OCI-LY1 (cell line): ENCODE data around the gene PAPOLA.
"Not testable (repeated sequence)": the region's sequence is repeated elsewhere in the genome, so short reads cannot be mapped to it uniquely, and the experiment has no call there.

Source experiments
- H2AFZ ChIP-seq: fragments of 200-600 bp; sonication (generic), shearing (Covaris generic); 2 replicates; pipeline ENCODE4 v1.6.0; 2014; ENCODE audit warnings: antibody characterized with exemption, mild to moderate bottlenecking, low read length
- H3F3A ChIP-seq: fragments of 200-600 bp; sonication (generic), shearing (Covaris generic); 2 replicates; pipeline ENCODE4 v1.6.0; 2014; ENCODE audit warnings: mild to moderate bottlenecking, antibody characterized with exemption, low read length, moderate library complexity; ENCODE audit not compliant: insufficient read depth
- H3K27ac ChIP-seq: fragments of 200-600 bp; sonication (generic); 2 replicates; pipeline ENCODE4 v1.5.1; 2014; ENCODE audit warnings: low read length, mixed run types, mild to moderate bottlenecking, low read depth; ENCODE audit not compliant: poor library complexity, severe bottlenecking
- H3K27me3 ChIP-seq: fragments of 200-600 bp; sonication (generic); 2 replicates; pipeline ENCODE4 v1.6.0; 2014; ENCODE audit warnings: antibody characterized with exemption, mild to moderate bottlenecking, low read length, moderate library complexity; ENCODE audit not compliant: insufficient read depth
- H3K36me3 ChIP-seq: fragments of 200-600 bp; sonication (generic); 2 replicates; pipeline ENCODE4 v1.6.1; 2014; ENCODE audit warnings: mild to moderate bottlenecking, antibody characterized with exemption, low read length, moderate library complexity, mixed read lengths; ENCODE audit not compliant: insufficient read depth
- H3K4me1 ChIP-seq: fragments of 200-600 bp; sonication (generic); 2 replicates; pipeline ENCODE4 v1.5.1; 2014; ENCODE audit warnings: mild to moderate bottlenecking, low read length, moderate library complexity; ENCODE audit not compliant: insufficient read depth, severe bottlenecking
- H3K4me2 ChIP-seq: fragments of 200-600 bp; sonication (generic), shearing (Covaris generic); 2 replicates; pipeline ENCODE4 v1.6.1; 2014; ENCODE audit warnings: low read length
- H3K4me3 ChIP-seq: fragments of 200-600 bp; sonication (generic); 2 replicates; pipeline ENCODE4 v1.5.1; 2014; ENCODE audit warnings: low read length, low read depth, mild to moderate bottlenecking, mixed read lengths; ENCODE audit not compliant: poor library complexity, severe bottlenecking
- H3K79me2 ChIP-seq: fragments of 200-600 bp; shearing (Covaris generic); 2 replicates; pipeline ENCODE4 v1.6.1; 2016; ENCODE audit warnings: mixed run types, low read length, mixed read lengths; ENCODE audit not compliant: insufficient read depth
- H3K9ac ChIP-seq: fragments of 200-600 bp; sonication (generic), shearing (Covaris generic); 2 replicates; pipeline ENCODE4 v1.6.1; 2014; ENCODE audit warnings: mild to moderate bottlenecking, low read length, mixed read lengths
- H3K9me2 ChIP-seq: fragments of 200-600 bp; sonication (generic), shearing (Covaris generic); 2 replicates; pipeline ENCODE4 v1.6.1; 2014; ENCODE audit warnings: low read depth, mild to moderate bottlenecking, low read length, mixed read lengths
- H3K9me3 ChIP-seq: fragments of 200-600 bp; shearing (Covaris generic); 2 replicates; pipeline ENCODE4 v1.6.1; 2014; ENCODE audit warnings: low read length, mixed read lengths
- H4K20me1 ChIP-seq: fragments of 200-600 bp; sonication (generic), shearing (Covaris generic); 2 replicates; pipeline ENCODE4 v1.6.0; 2016; ENCODE audit warnings: mild to moderate bottlenecking, low read length; ENCODE audit not compliant: insufficient read depth
- CTCF ChIP-seq: fragments of 200-600 bp; sonication (generic), shearing (Covaris generic); IDR thresholded peaks from 2 replicates; pipeline ENCODE4 v1.5.1; 2017; ENCODE audit warnings: mild to moderate bottlenecking, antibody characterized with exemption, low read length, moderate library complexity, mixed read lengths
- EZH2 ChIP-seq: fragments of 200-600 bp; sonication (generic), shearing (Covaris generic); IDR thresholded peaks from 2 replicates; pipeline ENCODE4 v1.8.0; 2017; ENCODE audit warnings: borderline replicate concordance, mixed run types, mild to moderate bottlenecking, antibody characterized with exemption, low read length, moderate library complexity, mixed read lengths

The PAPOLA gene

GRCh38 chr14:96466918-96467317, 35.3 kb upstream of the PAPOLA start:
- H3K4me1 ChIP-seq: no peaks in the 10 kb centered on the region
- no peaks in the 10 kb centered on the region for H3K9me3 ChIP-seq
- H2AFZ ChIP-seq: no peak overlapping the region
- H3K9ac ChIP-seq: no peak overlapping the region
- TF ChIP-seq EZH2 (no peak), CTCF (no peak)
- H3K9me2 ChIP-seq: no peaks in the 10 kb centered on the region
- H3K79me2 ChIP-seq: no peaks in the 10 kb centered on the region
- no peak overlapping the region for H3K4me2 ChIP-seq
- no peaks in the 10 kb centered on the region for H3K27me3 ChIP-seq
- no peak overlapping the region for H3K4me3 ChIP-seq
- no peaks in the 10 kb centered on the region for H3F3A ChIP-seq
- no peaks in the 10 kb centered on the region for H3K36me3 ChIP-seq
- H3K27ac ChIP-seq: no peak overlapping the region
- H4K20me1 ChIP-seq: no peaks in the 10 kb centered on the region

GRCh38 chr14:96470331-96470730, 31.9 kb upstream of the PAPOLA start:
- H3K4me3 ChIP-seq: no peak overlapping the region
- no peak for TF ChIP-seq EZH2
- TF ChIP-seq CTCF: no peak
- no peak overlapping the region for H3K4me2 ChIP-seq

GRCh38 chr14:96470967-96471366, 31.2 kb upstream of the PAPOLA start:
- H3F3A ChIP-seq, H3K9me2 ChIP-seq, H3K4me1 ChIP-seq, H2AFZ ChIP-seq, H4K20me1 ChIP-seq, H3K36me3 ChIP-seq, H3K79me2 ChIP-seq, H3K27ac ChIP-seq, H3K27me3 ChIP-seq, H3K9me3 ChIP-seq, H3K4me2 ChIP-seq, H3K4me3 ChIP-seq, H3K9ac ChIP-seq: not testable (repeated sequence)

More at GRCh38 chr14:96470331-96470730, 31.9 kb upstream of the PAPOLA start:
- Histone ChIP-seq H3K27ac (no peak overlapping the region), H3K79me2 (no peaks in the 10 kb centered on the region), H4K20me1 (no peaks in the 10 kb centered on the region), H3K9me3 (no peaks in the 10 kb centered on the region), H3K27me3 (no peaks in the 10 kb centered on the region), H3K4me1 (no peaks in the 10 kb centered on the region), H3K36me3 (no peaks in the 10 kb centered on the region), H3F3A (no peaks in the 10 kb centered on the region), H3K9ac (no peak overlapping the region), H3K9me2 (no peaks in the 10 kb centered on the region), H2AFZ (no peak overlapping the region)

GRCh38 chr14:96478119-96478518, 24.1 kb upstream of the PAPOLA start:
- H2AFZ ChIP-seq: no peak overlapping the region
- H3K79me2 ChIP-seq: no peaks in the 10 kb centered on the region
- no peaks in the 10 kb centered on the region for H3K4me1 ChIP-seq
- H3K4me2 ChIP-seq: no peak overlapping the region
- TF ChIP-seq CTCF (no peak), EZH2 (no peak)
- H4K20me1 ChIP-seq: no peaks in the 10 kb centered on the region
- H3K36me3 ChIP-seq: no peaks in the 10 kb centered on the region
- no peaks in the 10 kb centered on the region for H3F3A ChIP-seq
- no peaks in the 10 kb centered on the region for H3K27me3 ChIP-seq
- no peak overlapping the region for H3K9ac ChIP-seq
- no peaks in the 10 kb centered on the region for H3K9me3 ChIP-seq
- no peak overlapping the region for H3K27ac ChIP-seq
- H3K9me2 ChIP-seq: no peaks in the 10 kb centered on the region
- no peak overlapping the region for H3K4me3 ChIP-seq
